NCI-H1092 treated with DMSO at 0.1 percent for 48 hours (cell line): ENCODE measurements around the gene CABLES1.

ENCODE experiments used
- DNase-seq: peaks from one replicate; lab custom pipeline; 2025; lab: John Stamatoyannopoulos, UW

The CABLES1 gene

DNA sequence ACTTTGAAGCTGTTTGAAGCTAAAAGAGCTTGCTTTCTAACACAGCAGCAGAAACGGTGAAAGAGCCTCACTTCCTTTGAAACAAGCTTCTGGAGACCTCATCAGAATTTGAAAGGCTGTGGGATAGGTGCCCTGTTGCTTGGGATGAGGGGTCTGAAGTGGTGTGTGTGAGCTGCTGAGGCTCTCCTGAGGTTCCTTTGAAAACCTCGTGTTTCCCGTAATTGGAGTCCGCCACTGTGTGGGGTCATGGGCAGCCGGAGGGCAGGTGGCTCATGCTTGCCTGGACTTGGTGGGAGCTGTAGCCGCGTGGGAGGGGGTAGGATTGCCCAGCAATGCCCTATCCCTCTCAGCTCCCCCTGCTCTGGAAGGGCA is 34.4 kb downstream of the CABLES1 start:
- no peak for DNase-seq

DNA sequence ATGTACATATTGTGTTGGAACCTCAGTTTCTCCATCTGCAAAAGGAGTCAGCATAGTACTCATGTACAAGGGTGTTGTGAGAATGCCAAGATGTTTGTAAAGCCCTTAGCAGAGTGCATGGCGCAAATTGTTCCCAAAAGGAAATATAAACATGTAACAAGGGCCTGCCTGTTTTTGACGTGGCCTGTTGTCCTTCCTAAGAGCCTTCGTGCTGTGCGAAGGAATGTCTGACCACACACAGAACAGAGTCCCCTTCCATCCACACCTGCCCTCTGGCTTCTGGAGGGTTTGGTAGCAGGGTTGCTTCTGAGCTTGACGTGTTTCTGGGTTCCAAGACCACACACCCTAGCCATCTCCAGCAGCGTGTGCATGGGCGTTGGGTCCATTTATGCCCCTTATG is 34.9 kb downstream of the CABLES1 start:
- no peak for DNase-seq

DNA sequence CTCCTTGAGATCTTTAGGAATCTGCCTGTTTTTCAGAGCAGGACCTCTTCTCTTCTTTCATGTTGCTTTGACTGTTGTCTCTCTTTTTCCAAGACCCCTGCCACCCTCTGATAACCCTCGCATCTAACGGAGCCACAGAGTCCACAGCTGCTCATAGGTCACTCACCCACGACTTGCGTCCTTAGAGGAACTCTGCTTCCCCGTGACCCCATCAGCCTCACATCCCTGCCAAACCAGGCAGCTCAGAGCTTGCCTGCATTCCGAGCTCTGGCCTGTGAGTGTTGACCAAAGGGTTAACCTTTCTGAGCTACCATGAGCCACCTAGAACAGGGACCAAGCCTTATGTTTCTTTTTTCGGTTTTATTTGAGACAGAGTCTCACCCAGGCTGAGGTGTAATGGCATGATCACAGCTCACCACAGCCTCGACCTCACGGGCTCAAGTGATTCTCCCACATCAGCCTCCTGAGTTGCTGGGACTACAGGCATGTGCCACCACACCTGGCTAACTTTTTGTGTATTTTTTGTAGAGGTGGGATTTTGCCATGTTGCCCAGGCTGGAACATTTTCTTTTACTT is 36.4 kb downstream of the CABLES1 start:
- DNase-seq = no peak

DNA sequence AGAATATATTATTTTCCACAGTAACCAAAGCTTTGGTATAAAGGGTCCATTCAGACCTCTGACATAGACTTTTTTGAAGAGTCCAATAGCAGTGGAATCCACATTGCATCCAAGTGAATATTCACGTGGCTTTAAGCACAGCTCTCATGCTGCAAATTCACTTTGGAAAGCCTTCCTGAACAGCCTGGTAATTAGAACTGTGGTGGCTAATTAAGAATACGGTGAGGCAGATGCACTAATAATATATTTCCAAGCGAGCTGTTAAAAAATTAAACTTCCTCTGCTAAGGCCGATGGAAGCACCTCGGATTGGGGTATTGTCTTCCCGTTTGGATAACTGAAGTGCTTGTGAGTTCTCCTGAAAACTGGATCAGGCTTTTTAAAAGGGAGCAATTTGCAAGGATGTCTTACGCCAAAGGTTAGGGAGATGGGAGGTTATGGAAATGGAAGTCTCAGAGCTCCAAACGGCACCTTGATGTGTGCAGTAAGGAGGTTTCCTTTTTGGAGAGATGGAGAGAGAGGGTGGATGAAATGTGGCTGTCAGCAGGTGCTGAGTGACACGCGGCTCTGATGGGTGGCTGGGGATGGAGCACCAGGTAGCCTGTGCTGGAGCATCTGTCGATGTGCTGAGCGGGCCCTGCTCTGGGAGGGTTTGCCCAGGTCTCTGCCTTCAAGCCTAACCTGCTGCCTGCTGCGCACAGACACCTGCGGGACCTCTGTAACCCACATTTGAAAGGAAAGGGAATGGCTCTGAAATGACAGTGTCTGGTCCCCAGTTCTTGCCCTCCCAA is 37.5 kb downstream of the CABLES1 start:
- no peak for DNase-seq

DNA sequence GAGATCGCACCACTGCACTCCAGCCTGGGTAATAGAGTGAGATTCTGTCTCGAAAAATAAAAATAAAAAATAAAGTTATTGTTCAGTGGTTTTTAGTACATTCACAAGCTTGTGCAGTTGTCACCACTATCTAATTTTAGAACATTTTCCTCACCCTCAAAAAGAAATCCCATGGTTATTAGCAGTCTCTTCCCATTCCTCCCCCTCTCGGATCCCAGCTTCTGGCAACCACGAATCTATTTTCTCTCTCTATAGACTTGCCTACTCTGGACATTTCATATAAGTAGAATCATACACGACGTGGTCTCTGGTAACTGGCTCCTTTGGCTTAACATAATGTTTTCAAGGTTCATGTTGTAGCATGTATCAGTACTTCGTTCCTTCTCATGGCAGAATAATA is 38.6 kb downstream of the CABLES1 start:
- no peak for DNase-seq

DNA sequence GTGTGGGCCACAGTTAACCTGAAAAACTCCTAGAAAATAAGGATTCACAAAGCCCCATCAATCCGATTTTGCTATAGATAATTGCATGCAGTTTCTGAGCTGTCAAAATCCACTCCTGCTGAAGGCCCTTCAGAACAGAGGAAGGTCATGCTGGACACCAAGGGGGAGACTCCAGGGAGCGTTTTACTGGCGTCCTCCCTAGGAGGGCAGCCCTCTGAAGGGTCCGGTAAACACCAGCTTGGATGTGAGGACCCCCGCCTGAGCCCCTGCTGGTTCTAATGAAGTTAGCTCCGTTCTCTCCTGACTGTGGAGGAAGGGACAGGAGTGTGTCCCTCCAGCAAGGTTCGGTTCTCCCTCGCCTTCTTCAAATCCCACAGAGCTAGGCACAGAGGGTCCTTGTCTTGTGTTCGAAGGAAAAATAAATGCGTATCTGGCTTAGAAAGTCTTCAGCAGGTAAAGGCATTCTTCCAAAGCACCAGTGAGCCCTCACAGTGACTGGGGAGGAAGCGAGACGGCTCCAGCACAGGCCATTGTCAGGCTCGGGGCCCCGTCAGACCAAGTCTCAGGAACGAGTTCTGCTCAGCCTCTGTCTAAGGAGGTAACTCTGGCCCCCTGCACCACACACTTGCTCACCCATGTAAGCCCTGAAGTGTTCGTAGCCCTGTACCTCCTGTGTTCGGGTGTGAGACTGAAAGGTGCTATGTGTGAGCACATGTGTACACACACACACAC is 41.6 kb downstream of the CABLES1 start:
- no peak for DNase-seq

DNA sequence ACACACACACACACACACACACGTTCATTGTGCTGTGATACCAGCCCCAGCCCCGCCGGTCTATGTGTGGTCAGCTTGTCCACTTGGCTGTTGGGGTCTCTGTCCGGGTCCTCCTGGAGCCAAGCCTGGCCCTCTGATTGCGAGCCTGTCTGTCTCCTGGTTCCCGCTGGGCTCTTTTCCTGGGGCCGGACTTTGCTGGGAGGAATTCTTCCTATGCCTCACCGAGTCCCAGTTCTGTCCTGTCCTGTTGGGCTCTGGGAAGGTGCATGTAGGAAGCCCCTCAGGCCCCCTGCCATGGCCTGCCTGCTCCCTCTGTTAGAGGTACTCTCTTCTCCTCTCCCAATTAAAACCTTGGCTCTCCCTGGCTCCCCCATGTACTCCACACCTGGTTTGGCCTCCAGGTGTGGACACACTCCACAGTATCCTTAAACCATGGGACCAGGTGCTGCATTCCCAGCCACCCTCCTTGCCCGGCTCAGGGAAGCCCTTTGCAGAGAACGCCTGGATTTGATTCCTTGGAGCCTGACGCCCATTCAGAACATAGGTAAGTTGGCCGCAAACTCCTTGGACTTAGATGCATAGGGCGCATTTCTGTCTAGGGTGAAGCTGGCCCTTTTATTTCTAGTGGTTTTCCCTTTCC is 42.3 kb downstream of the CABLES1 start:
- DNase-seq = no peak

DNA sequence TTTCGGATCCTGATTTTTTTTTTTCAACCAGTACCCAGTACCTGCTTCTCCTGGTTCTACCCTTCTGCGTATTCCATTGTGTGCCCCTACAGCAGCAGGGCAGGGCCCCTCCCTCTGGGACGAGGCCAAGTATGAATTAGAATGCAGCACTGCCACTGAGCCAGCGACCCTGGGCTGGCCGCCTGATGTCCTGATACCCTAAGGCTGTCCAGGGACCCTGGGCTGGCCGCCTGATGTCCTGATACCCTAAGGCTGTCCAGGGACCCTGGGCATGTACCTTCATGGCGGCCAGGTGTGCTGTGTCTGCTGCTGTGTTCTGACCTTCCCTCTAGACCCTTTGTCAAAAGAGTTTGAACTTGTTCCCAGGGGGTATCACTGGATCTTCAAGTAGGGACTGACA is 42.9 kb downstream of the CABLES1 start:
- DNase-seq = no peak

DNA sequence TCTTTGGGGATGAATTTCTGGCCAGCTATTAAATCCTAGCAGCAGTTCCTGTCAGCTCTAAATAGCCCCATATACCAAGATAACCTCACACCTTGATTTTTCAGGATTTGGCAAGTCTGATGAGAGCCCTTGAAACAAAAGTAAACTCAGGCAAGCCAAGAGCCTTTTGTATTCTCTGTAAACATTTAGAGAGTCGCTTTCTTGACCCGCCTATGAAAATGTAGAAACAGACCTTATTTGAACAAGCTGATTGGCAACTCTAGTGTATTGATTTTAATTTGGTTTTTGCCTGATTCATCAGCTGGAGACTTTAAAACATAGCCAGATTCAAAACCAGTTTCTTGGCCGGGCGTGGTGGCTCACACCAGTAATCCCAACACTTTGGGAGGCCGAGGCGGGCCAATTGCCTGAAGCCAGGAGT is 43.4 kb downstream of the CABLES1 start:
- peak; percentile 69 for DNase-seq

DNA sequence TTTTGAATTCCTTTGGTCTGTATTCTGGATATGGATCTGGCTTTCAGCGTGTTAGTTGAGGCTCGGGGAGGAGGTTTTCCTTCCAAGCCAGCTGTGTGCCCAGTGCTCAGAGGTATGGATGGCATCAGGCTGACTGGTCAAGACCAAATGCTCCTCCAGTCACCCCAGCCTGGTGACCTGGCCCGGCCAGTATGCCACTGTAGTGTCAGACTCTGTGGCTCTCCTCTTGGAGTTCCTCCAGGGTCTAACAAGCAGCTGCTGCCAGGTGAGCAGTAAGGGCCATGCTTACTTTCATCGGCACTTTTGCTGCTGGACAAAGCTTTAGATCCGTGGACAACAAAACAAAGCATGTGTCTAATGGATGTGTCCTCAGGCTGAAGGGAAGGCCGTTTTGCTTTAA is 44.1 kb downstream of the CABLES1 start:
- no peak for DNase-seq

DNA sequence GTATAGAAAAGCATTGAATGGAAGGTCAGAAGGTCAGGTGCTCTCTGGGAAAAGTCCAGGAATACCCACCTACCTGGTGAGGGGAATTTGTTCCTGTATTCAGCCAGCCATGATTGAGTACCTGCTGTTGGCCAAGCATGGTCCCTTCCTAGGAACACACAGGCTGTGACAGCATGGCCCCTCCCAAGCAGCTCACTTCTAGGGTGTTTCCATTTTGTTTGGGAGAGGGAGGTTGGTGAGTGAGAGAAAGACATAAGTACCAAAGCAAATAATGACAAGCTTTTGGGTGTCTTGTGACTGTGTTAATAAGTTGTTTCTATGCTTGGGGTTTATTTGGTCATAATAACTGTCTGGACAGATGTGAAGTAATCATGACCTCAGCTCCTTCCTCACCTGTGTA is 46.3 kb downstream of the CABLES1 start:
- no peak for DNase-seq

DNA sequence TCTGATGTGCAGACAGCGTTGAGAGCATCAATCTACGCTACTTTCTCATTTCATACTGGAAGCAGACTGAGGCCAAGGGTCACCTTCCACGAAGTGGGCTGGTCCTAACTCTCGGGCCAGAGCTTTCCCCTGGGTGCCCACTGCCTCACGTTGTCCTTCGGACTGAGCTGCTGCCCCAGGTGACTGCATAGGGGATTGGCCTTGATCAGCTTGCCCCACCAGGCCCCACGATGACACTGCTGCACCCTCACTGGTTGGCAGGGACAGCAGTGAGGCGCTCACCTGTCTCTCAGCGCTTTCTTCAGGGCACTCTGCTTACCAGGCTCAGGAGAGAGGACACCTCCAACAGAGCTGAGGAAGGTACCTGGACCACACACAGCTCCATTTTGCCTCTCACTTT is 47.3 kb downstream of the CABLES1 start:
- DNase-seq = no peak

DNA sequence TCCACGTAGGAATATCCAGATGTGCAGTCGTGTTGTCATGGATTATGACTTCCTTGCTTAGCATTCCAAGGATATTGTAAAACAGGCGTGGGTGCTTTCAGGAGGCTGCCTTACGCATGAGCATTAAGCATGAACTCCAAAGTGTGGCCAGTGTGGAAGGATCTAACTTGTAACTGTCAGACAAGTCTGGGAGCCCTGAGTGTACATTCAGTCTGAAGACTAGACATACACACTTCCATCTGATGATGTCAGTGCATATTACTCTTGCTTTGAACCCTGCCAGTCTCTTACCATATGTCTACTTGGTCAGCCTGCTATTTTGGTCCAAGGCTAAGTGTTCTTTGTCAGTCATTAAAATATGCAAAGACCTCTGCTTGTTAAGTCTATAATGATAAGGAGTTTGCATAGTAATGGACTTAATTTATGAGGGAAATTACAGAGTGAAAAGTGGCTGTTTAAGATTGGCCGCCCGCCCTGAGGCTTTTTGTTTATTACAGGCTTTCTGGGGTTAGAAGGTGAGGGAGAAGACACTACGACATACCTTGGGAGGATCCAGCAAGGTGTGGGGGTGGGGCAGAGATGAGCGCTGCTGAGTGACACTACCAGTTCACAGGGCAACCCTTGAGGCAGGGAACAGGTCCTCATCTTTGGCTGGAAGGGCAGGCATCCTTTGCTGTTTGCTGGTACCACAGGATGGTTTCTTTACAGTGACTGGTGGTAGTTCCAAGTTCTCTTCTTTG is 48.3 kb downstream of the CABLES1 start:
- DNase-seq = no peak

DNA sequence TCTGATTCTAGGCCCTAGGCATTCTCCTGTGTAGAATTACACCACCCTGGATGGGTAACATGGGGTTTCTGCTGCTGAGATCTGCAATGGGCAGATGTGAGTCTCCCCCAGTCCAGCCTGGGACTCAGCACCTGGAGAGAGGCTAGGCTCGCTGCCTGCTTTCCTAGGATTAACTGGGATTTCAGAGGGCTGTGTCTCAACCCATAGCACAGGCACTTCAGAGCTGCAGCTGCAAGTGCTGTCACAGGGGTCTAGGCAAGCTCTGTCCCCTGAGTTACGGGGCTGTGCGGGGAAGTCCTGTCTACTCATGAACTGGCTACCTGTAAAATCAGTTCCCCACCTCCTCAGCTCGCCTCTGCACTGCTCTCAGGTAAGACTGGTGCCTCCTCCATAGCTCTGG is 51.5 kb downstream of the CABLES1 start:
- no peak for DNase-seq

DNA sequence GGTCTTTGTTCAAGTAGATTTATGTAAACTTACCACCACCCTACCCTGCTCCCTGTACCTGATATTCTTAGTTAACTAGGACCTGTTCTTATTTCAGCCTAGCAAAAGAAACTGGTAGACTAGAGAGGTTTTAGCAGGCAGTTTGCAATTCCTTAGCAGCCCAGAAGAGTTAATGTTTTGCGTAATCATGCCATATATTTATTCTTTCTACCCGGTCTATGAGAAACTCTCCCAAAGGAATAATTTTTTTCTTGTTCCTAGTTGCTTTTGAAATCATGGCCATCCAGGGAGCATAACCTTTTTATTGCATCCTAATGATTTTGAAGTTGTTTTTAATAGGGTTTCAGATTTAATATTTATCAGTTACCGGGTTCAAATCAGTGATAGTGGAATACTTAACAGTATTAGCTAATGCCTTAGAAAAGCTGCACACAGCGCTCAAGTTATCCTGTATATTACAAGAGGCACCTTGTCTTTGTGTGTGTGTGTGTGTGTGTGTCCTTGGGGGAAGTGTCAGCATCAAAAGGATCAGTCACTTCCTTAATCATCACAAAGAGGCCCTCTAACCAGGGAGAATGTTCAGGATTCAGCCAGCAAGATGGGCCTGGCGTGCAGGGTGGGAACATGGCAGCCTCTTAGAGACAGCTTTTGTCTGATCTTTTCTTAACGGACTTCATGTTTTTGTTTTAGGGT is 52.9 kb downstream of the CABLES1 start:
- DNase-seq = no peak

DNA sequence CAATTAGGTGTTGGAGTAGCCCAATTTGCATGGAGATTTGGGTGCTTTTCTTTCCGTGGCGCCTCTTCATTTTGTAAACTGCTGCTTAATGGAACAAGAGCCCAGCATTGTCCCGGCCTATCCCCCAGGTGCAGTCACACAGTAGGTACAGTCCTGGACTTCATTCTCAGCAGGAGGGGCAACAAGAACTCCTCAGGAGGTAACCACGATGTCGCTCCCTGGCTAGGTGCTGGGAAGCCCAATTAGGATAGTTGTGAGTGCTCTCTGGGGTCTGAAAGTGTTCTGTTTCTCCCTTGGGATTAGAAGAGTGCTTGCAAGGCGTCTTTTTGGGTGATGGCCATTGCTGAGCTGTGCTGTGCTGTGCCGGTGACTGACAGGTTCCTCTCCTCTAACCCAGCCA is 53.8 kb downstream of the CABLES1 start:
- no peak for DNase-seq

DNA sequence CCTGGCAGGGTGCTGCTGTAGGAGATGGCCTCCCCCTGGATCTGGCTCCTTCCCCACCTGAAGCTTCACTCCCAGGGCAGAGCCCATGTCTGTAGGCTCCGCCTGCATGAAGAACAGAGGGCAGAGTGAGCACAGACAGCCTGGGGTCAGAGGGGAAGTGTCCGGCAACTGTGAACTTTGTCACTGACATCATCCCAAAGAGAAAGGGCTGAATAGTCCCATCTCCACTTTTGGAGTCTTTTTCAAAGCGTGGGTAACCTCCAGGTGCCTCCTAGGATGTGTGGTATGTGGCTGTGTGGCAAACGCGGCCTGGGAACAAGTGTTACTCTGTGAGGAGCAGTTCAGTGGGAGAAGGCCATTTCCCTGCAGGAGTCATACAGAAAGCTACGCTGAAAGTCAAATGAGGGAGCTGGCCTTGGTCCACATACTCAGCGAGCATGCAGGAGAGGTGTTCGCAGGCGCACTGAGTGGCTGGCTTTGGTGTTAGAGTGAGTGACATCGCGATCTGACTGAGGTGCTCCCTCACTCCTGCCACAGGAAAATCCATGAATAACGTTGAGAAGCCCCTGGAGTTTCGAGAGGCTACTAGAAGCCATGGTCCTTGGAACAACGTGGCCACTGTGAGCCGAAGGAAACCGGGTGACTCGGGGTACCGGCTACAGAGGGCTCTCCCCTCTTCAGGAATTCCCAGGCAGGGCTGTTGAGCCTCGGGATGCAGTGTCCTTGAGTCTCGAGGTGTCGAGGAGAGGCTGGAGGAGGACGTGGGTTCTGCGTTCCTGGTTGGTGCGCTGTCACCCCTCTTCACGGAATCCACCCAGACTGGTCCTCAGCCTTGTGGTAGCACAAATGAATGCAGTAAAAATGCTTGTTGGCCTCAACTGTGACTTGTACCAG is 54.7 kb downstream of the CABLES1 start:
- no peak for DNase-seq

DNA sequence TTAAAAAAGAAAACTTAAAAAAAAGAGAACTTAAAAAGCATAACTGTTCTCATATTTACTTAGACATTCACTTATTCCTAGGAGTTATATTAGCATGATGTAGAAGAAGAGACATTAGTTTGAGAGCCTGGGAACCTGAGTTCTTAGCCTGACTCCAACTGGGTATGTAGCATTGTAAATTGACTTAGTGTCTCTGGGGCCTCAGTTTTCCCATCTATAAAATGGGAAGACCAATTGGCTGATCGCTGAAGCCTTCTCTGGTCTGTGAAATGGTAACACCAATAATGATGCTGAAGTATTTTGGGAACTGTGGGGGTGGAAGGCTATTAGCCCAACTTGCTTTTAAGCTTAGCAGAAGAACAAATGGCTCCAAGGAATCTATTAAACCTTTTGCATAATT is 55.9 kb downstream of the CABLES1 start:
- DNase-seq = no peak

DNA sequence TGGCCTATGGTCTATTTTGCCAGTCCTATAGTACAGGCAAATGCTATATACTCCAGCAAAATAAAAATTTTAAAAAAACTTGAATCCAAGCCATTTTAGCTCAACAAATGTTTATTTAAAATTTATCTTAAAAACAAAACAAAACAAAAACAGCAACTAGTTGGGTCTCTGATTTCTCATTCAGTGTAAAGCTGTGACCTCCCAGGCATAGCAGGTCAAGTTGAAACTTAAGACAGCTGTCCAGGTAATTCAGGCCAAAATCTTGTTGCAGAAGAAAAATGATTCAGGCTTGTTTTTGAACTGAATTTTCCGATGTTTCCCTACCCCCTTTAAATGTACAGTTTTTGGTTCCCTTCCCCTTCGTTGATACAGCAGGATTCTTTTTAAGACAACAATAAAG is 58.5 kb downstream of the CABLES1 start:
- no peak for DNase-seq

DNA sequence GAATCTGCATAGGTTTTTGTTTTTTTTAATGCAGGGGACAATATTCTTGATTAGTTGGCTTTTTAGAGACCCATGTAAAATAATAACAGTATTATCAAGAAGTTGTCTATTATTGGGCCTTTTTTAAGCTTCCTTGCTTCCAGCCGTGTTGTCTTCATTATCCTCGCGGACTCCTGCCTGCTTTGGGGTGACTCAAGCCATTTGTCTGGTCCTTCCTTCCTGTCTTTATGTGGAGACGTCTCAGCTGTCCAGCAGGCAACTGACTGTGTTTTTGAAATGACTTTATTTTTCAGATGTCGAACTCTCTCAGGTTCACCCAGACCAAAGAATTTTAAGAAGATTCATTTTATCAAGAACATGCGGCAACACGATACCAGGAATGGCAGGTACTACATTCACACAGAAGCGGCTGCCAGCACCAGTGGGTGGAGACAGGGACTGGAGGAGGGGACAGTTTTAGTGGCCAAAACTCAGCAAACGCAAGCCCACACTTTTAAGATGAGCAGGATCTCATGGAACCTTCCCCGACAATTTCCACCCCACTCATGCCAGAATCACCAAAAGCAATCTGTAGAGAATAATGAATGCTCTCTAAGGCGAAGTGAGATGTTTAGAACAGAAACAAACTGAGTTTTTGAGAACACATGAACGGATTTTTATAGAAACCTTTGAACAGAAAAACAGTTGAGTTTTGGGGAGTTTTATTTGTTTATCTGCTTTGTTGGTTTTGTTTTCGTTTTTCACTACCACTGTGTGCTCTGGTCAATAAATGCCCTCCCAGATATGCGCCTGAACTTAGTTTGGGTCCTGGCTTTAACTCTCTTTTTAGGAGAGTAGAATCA is 59.1 kb downstream of the CABLES1 start:
- DNase-seq = no peak
